HFFc6 (cell line): ENCODE results near the gene ZDHHC20. TPM values are rescaled to one million over a fixed set of nuclear protein-coding genes. Genes with fewer than 3 reads are reported as not detected.

Experiments used
- DNase-seq: peaks from one replicate; pipeline ENCODE4 v3.0.0-alpha.2; 2018
- H3K27ac Mint-ChIP-seq: 2 replicates; pipeline ENCODE4 v1.8.0; 2020; ENCODE audit warnings: mild to moderate bottlenecking, mixed read lengths
- H3K27me3 Mint-ChIP-seq: 2 replicates; pipeline ENCODE4 v1.8.0; 2021; ENCODE audit warnings: mild to moderate bottlenecking, moderate library complexity, mixed read lengths; ENCODE audit not compliant: insufficient read depth
- H3K36me3 Mint-ChIP-seq: 2 replicates; pipeline ENCODE4 v1.8.0; 2021; ENCODE audit warnings: low read depth, mixed read lengths
- H3K4me1 Mint-ChIP-seq: 2 replicates; pipeline ENCODE4 v1.8.0; 2020; ENCODE audit warnings: low read depth, mixed read lengths
- H3K4me3 Mint-ChIP-seq: 2 replicates; pipeline ENCODE4 v1.8.0; 2020; ENCODE audit warnings: mild to moderate bottlenecking, moderate library complexity, mixed read lengths
- H3K9me3 Mint-ChIP-seq: 2 replicates; pipeline ENCODE4 v1.8.0; 2020; ENCODE audit warnings: mild to moderate bottlenecking, mixed read lengths
- total RNA-seq, 6 experiments: library from RNA; stranded (reverse); fragmentation: NEBNext Ultra II Directional; extraction: Animal tissue kit (Norgen Biotek cat#: 25700); gene quantifications; 2 replicates in 1 of 6; 3 replicates in 5 of 6; pipeline ENCODE4 v1.2.3, GENCODE V29; 2021
- TF ChIP-seq, protein P1 (sequence below): fragments of 200-600 bp; sonication (generic); IDR thresholded peaks from 2 replicates; pipeline ENCODE4 v1.5.0; 2021; ENCODE audit warnings: antibody characterized with exemption, mild to moderate bottlenecking

ZDHHC20 gene
- total RNA-seq, 6 experiments from 2014 or later = 65.3 to 75.1 (median 69.6) TPM

DNA sequence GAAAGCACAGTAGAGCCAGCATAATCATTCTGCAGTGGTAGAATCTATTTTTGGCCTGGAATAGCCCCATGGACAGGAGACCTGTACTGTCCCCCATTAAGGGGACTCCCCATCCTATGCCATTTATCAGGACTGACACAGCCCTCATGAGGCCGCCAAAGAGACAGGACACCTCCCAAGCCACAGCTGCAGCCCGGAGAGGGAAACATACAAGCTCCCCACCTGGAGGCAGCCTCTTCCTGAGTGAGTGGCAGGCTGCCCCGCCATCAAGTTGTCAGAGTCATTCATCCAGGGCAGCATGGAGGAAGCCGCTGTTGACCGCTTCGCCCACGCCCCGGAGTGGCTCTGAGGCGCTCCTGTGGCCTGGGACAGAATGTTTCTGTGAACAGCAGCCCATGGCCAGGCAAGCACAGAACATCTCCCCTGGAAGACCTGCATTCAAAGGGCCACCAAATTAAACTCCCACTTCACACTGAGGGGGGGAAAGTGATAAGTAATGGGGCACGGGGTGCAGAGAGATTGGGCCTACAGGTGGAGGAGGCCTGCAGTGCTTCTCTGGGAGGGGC, 111.3 kb downstream of the ZDHHC20 start:
- TF ChIP-seq, protein P1, sequence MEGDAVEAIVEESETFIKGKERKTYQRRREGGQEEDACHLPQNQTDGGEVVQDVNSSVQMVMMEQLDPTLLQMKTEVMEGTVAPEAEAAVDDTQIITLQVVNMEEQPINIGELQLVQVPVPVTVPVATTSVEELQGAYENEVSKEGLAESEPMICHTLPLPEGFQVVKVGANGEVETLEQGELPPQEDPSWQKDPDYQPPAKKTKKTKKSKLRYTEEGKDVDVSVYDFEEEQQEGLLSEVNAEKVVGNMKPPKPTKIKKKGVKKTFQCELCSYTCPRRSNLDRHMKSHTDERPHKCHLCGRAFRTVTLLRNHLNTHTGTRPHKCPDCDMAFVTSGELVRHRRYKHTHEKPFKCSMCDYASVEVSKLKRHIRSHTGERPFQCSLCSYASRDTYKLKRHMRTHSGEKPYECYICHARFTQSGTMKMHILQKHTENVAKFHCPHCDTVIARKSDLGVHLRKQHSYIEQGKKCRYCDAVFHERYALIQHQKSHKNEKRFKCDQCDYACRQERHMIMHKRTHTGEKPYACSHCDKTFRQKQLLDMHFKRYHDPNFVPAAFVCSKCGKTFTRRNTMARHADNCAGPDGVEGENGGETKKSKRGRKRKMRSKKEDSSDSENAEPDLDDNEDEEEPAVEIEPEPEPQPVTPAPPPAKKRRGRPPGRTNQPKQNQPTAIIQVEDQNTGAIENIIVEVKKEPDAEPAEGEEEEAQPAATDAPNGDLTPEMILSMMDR = no peak
- Mint-ChIP-seq H3K27me3 (peaks cover 27% of the 10 kb centered on the region), H3K9me3 (no peaks in the 10 kb centered on the region), H3K27ac (no peak overlapping the region), H3K4me1 (no peaks in the 10 kb centered on the region), H3K36me3 (no peaks in the 10 kb centered on the region), H3K4me3 (no peak overlapping the region)
- DNase-seq = no peak

DNA sequence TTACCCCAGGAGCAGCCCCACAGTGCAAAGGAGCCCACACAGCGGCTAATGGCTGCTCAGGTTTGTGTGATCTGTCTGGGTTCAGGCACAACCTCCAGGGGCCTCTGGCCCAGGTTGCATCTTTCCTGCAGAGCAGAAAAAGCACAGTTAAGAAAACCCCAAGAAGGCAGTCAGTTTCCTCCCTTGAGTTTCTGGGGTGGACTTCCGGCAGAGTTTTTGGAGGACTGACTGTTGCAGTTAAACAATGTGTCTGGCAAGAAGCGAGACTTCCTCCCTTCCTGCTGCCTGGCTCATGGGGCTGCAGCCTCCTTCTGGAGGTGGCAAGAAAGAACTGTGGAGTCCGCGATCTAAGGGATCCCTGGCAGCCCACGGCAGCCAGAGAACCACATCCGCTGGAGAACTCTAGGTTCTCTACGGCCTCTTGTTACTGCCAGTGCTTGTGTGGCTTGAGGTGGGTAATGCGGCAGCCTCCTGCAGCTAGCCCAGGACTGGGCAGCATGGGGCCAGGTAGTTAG, 114.4 kb downstream of the ZDHHC20 start:
- no peak overlapping the region for H3K4me3 Mint-ChIP-seq
- no peak for DNase-seq
- H3K36me3 Mint-ChIP-seq = no peaks in the 10 kb centered on the region
- H3K9me3 Mint-ChIP-seq = no peaks in the 10 kb centered on the region
- TF ChIP-seq, protein P1 = no peak
- peaks cover 25% of the 10 kb centered on the region for H3K27me3 Mint-ChIP-seq
- H3K27ac Mint-ChIP-seq = no peak overlapping the region
- H3K4me1 Mint-ChIP-seq = no peaks in the 10 kb centered on the region

DNA sequence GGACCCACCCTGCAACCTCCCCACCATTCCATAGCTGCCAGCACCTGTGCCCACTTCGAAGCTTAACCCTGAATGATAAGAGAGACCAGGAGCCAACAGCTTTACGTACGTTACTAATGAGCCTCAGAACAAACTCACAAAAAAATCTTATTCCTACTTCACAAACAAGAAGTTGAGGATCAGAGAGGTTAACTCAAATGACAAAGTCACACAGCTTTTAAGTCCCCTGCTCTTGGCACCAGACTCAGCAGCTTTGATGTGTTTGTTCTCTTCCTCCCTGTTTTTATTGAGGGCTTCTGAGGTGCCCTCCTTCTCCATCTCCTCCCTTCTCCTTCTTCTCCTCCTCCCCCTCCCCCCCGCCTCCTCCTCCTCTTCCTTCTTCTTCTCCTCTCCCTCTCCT, 115.4 kb downstream of the ZDHHC20 start:
- no peaks in the 10 kb centered on the region; the same call in 1 of the 2 replicates for H3K9me3 Mint-ChIP-seq
- H3K27me3 Mint-ChIP-seq = peaks cover 20% of the 10 kb centered on the region
- H3K36me3 Mint-ChIP-seq = no peaks in the 10 kb centered on the region
- H3K4me3 Mint-ChIP-seq = no peak overlapping the region
- no peaks in the 10 kb centered on the region for H3K4me1 Mint-ChIP-seq
- TF ChIP-seq, protein P1 = no peak
- DNase-seq = no peak
- H3K27ac Mint-ChIP-seq = no peak overlapping the region

DNA sequence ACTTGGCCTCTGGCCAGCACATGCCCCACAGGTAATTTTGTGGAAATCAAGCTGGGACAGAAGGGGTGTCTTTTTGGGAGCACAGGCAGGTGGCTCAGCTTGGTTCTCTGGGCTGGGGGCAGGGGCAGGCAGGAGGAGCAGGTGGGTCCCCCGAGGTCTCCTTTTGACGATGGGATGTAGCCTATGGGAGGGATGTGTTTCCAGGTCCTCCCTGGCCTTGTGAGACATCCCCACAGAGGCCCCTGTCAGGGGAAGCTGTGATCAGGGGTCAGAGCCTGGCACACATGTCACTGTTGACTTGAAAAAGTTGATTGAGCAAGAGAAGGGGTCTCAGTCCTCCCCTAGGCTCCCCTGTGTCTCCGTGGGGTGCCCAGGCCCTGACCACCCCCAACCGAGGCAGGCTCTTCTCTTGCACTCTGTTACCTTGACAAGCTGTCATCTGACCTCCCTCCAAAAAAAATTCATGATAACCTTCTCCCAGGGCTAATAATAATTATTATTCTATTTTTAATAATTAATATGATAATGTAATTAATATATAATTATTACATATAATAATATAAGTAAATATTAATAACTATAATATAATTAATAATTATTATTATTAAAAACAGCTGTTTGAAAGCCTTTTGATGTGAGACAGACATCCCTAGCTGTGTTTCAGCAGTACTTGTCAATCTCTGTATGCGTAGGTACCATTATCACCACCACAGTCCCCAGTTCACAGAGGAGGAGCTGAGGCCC, 116.2 kb downstream of the ZDHHC20 start:
- Mint-ChIP-seq H3K27ac (no peak overlapping the region), H3K4me3 (no peak overlapping the region), H3K9me3 (no peaks in the 10 kb centered on the region; the same call in 1 of the 2 replicates), H3K36me3 (no peaks in the 10 kb centered on the region), H3K27me3 (peaks cover 15% of the 10 kb centered on the region), H3K4me1 (no peaks in the 10 kb centered on the region)
- TF ChIP-seq, protein P1 = no peak
- DNase-seq = no peak

DNA sequence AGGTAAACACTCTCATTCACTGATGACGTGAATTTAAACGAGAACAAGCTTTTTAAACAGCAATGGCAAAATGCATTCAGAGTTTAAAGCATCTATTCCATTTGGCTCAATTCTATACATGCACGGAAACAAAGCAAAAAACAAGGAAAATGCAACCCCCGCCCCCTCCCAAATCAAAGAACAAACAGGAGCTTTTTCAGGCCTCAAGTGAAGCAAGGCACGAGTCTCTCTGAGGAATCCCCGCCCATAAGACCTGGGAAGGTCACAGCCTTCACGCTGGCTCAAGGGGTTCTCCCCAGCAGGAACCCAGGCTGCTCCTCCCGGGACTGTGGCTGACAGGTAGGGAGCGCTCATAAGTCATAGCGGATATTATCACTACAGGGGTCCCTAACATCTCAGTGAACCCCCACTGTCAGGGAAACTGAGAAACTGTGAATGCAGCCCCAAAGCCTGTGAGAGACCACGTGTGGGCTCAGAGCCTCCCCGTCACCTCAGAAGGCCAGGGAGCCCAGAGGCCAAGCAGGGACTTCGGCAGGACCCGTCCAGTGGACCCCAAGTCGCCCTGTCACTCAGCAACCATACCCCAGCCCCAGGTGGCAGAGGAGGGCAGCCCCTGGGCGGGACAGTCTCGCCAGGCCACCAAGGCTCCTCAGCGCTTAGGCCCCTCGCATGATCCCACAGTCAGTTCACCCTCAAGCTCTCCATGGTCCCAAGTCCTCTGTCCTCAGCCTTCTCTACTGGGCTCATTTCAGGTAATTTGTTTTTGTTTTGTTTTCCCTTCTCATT, 117.3 kb downstream of the ZDHHC20 start:
- Mint-ChIP-seq H3K4me1 (no peaks in the 10 kb centered on the region), H3K36me3 (no peaks in the 10 kb centered on the region), H3K27ac (no peak overlapping the region), H3K9me3 (no peaks in the 10 kb centered on the region; the same call in 1 of the 2 replicates), H3K27me3 (peaks cover 20% of the 10 kb centered on the region), H3K4me3 (no peak overlapping the region)
- DNase-seq = no peak
- TF ChIP-seq, protein P1 = no peak
